Stimulated activated naive CD4-positive, alpha-beta T cell treated with Interleukin-2 at 50 U/mL for 16 hours (primary cell): ENCODE results near the gene PTCRA.
"Not testable (repeated sequence)": the region's sequence is repeated elsewhere in the genome, so short reads cannot be mapped to it uniquely, and the experiment has no call there.

ENCODE experiments used
- DNase-seq: peaks from one replicate; lab custom pipeline; 2025; lab: John Stamatoyannopoulos, UW

PTCRA gene

GRCh38 chr6:42940493-42941045 lies 24.7 kb downstream of the PTCRA start:
- DNase-seq: no peak

GRCh38 chr6:42941356-42941755 lies 25.5 kb downstream of the PTCRA start:
- DNase-seq: not testable (repeated sequence)

- DNase-seq: no peak
Observed at GRCh38 chr6:42942444-42942843, 26.6 kb downstream of the PTCRA start.

- DNase-seq: no peak
Observed at GRCh38 chr6:42947950-42948349, 32.1 kb downstream of the PTCRA start.

- DNase-seq: no peak
Observed at GRCh38 chr6:42952389-42952788, 36.5 kb downstream of the PTCRA start.

- DNase-seq: not testable (repeated sequence)
Observed at GRCh38 chr6:42954405-42954804, 38.6 kb downstream of the PTCRA start.

DNA sequence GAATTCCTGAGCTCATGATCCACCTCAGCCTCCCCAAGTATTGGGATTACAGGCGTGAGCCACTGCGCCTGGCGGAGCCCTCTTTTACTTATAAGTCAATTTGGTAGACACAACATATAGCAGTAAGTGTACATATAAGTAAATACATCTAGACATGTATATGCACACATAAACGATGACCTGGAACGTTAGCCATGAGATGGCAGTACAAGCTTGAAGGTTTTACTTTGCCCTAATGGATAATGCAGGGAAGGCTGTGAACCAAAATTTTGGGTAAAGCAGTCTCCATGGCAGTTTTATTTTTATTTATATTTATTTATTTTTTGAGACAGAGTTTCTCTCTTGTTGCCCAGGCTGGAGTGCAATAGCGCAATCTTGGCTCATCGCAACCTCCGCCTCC lies 42.3 kb downstream of the PTCRA start:
- DNase-seq: no peak

GRCh38 chr6:42959917-42960242 lies 44.0 kb downstream of the PTCRA start:
- DNase-seq: no peak

GRCh38 chr6:42960243-42961019 lies 44.6 kb downstream of the PTCRA start, which contains the start of gene GNMT:
Gene GNMT (plus strand): TSS chr6:42960754. CDS start chr6:42960768, 14 bp downstream.
- DNase-seq: no peak

DNA sequence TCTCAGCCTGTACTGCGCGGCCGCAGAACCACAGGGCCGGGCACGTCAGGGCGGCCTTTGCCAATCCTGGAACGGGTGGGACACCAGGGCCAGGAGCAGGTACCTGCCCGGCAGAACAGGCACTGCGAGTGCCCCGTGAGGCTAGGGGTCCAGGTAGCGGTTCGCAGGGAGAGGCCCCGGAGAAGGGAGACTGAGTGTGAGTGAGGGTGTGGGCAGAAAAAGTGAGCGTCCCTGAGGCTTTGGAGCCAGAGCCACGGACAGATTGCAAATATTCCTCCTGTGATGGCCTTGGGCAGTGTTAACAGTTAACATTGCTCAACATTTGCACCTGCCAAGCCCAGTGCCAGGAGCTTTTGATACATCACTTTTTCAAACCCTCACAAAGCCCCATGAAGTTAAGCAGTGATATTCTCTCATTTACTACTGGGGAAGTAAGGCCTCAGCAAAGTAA lies 45.2 kb downstream of the PTCRA start:
- no peak for DNase-seq

- DNase-seq: no peak
Observed at GRCh38 chr6:42962096-42962495, 46.2 kb downstream of the PTCRA start.

GRCh38 chr6:42962502-42963178 lies 46.8 kb downstream of the PTCRA start:
- no peak for DNase-seq

DNA sequence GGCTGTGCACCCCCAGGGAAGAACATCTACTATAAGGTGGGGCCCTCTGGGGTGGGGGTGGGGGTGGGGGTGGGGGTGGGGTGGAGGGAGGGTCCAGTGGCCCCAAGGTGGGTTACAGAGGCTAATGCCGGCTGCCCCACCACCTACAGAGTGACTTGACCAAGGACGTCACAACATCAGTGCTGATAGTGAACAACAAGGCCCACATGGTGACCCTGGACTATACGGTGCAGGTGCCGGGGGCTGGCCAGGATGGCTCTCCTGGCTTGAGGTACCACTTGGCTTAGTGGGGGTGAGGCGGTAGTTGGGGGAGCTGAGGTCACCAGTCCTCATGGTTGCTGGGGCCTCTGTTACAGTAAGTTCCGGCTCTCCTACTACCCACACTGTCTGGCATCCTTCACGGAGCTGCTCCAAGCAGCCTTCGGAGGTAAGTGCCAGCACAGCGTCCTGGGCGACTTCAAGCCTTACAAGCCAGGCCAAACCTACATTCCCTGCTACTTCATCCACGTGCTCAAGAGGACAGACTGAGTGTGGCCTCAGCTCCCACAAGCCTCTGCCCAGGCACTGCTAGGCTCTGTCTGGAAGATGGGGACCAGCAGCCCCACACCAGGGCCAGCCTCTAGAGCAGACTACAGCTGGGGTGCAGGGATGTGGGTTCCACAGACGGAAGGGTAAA lies 47.5 kb downstream of the PTCRA start:
- no peak for DNase-seq

DNA sequence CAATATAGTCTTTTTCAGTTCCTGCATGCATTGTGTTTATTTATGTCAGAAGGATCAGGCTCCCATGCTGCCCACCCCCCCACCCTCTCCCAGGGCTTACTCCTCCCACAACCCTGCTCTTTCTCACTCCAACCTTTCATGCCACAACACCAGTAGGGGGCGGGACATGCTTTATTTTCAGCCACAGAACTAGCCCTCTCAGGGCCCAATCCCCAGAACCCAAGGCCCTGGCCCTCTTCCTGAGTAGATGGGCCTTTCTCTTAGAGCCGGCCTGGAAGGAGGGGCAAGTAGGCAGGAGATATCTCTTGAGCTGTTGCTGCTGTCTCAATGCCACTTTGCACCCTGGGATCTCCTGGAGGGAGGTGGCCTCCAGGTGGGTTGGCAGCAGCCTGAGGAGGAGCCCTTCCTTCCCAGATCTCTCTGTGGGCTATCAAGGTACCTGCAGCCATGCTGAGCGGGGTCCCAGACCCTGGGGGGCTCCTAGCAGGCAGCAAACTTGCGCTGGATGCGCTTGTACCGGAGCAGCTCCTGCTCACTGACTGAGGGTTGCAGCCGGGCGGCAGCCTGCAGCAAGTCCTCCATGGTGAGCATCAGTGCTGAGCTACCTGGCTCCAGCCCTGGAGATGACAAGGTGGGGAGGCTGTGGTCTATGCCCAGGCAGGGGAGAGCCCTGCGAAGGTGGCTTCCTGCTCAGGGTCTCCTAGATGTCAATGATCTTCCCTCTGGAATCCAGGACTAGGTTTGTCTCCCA lies 48.2 kb downstream of the PTCRA start:
- DNase-seq: no peak

DNA sequence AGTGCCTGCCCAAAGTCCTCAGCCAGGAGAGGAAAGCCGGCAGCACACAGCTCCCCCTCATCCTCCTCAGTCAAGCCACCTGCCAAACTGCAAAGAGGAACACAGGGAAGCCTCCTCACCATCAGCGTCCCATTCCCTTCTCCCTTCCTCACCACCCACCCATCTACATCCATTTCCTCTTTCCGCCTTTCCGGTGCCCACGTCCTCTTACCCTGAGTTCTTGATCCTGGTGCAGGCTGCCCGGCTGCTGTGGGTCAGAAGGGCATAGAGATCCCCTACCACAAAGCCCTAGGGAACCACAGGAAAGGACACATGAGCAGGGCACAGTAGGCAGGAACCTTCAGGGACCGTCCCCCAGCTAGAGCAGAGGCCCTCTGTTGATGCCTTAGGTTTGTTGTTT lies 50.7 kb downstream of the PTCRA start:
- DNase-seq: no peak

GRCh38 chr6:42967228-42967627 lies 51.4 kb downstream of the PTCRA start:
- no peak for DNase-seq

DNA sequence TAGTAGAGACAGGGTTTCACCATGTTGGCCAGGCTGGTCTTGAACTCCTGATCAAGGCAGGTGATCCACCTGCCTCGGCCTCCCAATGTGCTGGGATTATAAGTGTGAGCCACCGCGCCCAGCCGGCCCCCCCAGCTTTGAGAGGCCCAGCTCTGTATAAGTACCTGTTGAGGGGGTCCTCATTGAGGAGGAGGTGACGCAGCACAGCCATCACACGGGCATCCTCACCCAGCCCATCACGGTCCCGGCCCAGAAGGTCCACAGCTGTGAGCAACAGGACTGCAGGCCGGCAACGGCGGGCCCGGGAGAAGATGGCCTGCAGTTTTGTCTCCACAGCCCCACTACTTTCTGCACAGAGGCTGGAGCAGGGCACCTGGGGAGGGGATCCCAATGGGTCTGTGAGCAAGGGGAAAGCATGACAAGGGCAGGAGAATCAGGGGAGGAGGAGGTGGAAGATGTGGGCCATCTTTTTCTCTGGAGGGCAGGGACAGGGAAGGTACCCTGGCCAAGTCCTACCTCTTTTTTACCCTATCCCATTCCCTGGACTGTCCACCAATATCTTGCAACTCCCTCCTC lies 52.4 kb downstream of the PTCRA start:
- DNase-seq: no peak

DNA sequence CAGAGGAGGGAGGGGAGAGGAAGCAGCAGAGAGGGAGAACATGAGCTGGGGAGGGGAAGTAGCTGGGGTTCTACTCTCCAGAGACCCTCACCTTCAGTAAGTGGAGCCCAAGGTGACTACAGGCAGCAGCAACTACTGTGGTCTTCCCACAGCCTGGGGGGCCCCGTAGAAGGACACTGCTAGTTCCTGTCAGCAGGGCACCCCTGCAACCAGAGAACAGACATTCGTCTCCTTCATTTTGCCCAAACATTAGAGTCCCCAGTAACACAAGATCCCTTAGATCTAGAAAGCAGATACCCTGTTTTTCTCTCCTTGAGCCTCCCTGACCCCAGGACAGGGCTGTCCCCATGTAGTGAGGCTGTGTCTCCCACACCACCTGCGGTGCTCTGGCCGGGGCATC lies 52.9 kb downstream of the PTCRA start:
- DNase-seq: no peak

GRCh38 chr6:42969431-42969830 lies 53.6 kb downstream of the PTCRA start:
- no peak for DNase-seq

GRCh38 chr6:42969934-42970333 lies 54.1 kb downstream of the PTCRA start:
- DNase-seq: no peak

DNA sequence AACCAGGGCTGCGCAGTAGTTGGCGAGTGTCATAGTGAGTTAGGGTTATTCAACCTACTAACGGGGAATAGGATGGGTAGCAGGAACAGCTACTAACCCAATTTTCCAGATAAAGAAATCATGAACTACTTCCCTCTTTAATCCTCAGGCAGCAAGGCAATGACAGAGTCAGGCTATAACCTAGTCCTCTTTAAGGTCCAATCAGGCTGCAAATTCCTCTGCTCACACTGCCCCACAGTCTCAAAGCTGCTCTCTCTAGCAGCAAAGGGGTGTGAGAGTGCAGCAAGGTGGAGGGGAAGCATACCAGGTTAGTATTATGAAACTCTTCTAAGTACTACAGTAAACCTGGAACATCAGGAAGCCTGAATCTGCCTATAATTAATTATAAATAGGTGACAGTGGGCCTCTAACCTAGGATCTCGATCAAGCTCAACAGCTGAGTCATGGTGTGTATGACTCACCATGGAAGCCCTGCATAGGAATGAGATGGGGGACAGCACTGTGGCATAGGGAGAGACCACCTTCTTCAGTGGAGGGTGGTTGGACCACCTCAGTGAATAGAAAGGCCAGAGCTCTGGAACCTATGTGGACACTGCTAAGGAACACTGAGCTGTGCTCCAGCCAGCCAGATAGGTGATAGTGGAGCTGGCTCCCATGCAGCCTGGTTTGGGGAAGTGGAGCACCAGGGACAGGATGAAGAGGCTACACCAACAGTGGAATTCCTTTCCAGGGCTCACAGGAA lies 55.2 kb downstream of the PTCRA start:
- DNase-seq: no peak
